Stimulated activated CD8-positive, alpha-beta memory T cell treated with anti-CD3 and anti-CD28 coated beads, Interleukin-4, amount 100 ng/mL, for 48 hours (primary cell): ENCODE data around the gene INO80C.
"Not testable (repeated sequence)": the region's sequence is repeated elsewhere in the genome, so short reads cannot be mapped to it uniquely, and the experiment has no call there.

ENCODE experiments used
- DNase-seq: peaks from one replicate; pipeline ENCODE4 v3.0.0-alpha.2; 2020

The INO80C gene

DNA sequence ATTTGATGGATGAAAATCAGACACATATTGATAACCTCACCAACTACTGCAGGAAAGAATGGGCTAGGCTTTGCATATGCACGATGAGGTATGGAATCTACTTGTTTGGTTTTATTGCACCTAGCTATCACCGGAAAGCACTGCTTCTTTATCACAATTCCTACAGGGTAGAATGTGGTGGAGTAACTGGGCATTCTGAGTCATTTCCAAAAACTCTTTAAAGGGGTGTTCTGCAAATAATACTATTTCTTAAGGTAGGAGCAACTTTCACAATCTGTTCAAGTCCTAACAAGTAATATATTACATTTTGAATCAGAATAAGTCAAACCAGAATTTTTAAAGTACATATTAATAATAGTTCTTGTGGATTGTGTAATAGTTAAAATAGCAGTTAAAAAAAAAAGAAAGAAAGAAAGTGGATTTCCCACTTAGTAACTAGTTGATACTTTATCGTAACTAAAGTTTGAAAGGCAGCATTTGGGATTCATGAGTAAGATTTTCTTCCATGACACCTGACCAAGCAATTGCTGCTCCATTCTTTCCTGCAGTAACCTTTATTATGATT is 40.5 kb downstream of the INO80C start:
- DNase-seq = no peak

DNA sequence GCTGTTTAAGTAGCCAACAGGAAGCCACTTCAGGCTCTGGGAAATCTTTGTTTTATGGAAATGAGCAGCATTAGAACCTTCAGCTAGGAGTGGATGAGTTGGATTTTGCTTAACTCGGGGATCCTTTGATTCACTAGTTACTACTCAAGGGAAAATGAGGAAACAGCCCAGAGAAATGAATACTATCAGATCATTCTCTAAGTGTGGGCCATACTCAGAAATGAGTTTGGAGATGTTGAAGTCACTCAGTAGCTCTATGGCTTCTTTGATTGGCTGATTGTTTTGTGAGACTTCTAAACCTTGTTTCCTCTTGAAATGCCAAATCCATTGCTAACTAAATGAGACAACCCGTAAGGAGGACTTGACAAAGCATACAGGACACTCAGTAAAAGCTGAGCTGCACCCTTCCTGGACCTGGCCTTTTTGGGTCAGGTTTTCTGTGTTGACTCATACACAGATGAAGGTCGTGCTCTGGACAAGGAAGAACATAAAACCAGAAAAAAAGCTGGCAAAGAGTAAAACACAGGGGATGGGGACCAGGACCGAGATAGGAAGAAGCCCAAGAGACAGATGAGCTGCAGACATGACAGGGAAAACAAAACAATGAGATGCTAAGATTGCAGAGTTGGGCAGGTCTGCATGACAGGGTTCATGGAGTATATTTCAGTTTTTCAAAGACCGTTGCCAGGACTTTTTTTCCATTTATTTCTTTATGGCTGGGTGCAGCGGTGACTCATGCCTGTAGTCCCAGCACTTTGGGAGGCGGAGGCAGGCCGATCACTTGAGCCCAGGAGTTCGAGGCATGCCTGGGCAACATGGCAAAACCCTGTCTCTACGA is 41.6 kb downstream of the INO80C start:
- DNase-seq = no peak

DNA sequence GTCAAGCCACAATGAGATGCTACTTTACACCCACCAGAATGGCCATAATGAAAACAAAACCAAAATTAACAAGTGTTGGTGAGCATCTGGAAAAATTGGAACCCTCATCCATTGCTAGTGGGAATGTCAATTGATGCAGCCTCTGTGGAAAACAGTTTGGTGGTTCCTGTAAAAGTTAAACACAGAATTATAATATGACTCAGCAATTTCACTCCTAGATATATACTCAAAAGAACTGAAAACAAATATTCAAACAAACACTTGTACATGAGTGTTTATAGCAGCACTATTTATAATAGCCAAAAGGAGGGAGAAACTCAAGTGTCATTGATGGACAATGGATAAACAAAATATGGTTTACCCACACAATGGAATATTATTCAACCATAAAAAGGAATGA is 43.0 kb downstream of the INO80C start:
- DNase-seq = no peak

DNA sequence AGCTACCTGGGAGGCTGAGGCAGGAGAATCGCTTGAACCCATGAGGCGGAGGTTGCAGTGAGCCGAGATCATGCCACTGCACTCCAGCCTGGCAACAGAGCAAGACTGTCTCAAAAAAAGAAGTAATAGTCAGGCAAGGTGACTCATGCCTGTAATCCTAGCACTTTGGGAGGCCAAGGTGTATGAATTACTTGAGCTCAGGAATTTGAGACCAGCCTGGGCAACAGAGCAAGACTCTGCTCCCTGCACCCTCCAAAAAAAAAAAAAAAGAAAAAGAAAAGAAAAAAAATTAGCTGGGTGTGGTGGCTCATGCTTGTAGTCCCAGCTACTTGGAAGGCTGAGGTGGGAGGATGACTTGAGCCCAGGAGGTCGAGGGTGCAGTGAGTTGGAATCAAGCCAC is 44.7 kb downstream of the INO80C start:
- not testable (repeated sequence) for DNase-seq

DNA sequence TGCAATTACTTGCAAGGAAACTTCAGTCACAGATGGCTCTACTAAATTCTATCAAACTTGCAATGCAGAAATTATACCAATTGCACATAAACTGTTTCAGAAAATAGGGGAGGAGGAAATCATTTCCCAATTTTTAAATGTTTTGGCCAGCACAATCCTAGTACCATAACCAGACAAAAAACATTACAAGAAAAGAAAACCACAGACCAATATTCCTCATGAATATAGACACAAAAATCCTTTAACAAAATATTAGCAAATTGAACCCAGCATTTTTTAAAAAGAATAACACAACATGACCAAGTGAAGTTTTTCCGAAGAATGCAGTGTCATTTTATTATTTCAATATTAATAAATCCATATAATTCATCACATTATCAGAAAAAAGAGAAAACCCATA is 45.8 kb downstream of the INO80C start:
- DNase-seq = no peak

DNA sequence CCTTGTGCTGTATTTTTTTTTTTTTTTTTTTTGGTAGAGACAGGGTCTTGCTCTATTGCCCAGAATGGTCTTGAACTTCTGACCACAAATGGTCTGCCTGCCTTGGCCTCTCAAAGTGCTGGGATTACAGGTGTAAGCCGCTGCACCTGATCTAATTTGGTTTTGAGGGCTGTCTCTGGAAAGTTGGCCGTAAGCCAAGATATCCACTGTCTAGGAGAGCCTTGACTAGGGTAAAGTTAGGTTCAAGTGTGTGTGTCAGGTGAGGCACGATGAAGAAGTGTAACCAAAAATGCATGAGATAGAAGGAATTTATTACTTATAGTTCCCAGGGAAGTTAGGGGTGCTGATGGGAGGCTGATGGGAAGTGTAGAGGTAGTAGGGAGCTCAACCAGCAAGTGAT is 46.7 kb downstream of the INO80C start:
- DNase-seq = no peak

DNA sequence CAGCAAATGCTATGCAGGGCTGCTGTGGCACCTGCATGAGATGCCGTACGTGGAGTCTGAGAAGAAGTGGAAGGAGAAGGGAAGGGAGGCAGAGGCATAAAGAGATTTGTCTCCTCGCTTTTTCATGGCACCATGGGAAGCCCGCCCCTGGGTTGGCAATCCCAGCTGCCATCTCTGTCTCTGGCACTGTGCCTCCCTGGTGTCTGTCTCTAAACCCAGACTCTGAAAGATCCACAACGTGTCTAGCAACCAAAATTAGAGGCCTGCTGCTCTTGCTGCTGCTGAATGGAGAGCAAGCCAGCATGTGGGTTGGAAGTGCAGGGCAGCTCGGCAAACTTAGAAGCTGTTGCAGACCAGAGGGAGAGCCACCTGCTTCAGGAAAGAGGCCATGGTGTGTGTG is 53.1 kb downstream of the INO80C start:
- DNase-seq = no peak

DNA sequence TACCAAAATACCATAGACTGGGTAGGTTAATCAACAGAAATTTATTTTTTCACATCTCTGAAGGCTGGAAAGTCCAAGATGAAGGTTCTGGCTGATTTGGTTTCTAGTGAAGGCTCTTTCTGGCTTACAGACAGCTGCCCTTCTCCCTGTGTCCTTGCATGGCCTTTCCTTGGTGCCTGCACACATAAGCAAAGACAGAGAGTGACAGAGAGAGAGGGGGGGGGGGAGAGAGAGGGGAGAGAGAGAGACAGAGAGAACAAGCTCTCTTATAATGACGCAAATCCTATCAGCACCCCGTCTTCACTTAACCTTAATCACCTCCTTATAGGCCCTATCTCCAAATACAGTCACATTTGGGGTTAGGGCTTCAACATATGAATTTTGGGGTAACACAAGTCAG is 53.9 kb downstream of the INO80C start:
- no peak for DNase-seq

DNA sequence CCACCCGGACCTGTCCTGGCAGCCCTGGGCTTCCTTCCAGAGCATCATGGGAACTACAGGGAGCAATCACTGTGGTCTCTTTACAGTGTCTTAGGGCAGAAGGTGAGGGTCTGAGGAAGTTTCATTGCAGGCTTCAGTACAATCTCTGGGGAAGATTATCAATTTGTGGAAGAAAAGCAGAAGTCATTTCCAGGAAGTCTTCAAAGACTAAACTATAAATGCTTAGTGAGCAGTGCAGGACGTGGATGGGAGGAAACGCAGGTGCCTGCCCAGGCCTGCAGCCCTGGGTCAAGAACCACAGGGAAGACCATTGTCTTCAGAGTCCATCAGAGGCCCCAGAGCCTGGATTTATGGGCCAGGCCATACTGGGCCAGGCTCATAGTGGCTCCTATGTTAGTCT is 54.3 kb downstream of the INO80C start:
- DNase-seq = no peak

DNA sequence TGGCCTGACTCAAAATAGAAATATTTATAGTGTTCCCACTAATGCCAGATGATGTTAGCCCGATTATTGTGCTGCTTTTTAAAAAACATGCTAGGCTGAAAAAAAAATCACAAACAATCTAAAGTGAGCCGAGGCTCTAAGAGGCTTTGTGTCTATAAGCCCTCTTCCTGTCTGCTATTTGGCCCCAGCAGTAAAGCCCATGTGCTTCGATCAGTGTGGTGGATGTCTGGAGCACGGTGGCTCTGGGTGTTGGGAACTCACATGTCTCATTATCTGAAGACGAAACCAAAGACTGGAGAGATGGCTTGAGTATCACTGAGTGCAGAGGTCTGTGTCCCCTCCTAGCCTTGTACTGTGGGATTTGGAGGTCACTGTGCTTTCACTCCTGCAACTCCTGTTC is 55.1 kb downstream of the INO80C start:
- DNase-seq = no peak

DNA sequence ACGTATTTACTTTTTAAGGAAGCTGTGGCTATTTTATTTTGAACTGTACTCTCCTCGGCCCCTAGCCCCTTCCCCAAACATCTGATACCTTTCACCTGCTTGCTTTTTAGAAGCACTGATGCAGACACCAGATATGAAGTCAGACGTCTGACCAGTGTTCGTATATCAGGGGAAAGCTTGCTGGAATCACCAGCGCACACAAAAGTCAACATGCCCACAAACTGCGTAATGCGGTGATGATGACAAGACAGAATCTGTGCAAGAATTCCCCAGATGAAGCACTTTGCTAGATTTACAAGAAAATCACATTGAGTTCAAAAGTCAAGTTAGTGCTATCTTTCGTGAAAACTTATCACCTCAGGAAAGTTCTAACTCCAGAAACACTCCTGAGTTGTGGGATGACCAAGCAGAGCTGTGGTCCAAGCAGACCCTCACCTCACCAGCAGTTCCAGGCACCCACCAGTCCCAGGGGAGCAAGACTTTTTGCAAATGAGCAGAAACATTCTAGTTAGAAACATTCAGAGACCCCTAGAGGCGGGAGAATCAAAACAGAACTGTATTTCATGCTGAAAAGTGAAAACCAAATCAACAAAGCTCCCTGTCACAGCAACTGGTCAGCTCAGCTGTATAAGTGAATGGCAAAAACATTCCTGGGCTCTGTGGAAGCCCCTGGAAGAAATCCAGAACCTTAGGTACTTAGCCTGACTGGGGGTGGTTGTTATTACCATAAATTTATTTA is 55.7 kb downstream of the INO80C start:
- DNase-seq = no peak

DNA sequence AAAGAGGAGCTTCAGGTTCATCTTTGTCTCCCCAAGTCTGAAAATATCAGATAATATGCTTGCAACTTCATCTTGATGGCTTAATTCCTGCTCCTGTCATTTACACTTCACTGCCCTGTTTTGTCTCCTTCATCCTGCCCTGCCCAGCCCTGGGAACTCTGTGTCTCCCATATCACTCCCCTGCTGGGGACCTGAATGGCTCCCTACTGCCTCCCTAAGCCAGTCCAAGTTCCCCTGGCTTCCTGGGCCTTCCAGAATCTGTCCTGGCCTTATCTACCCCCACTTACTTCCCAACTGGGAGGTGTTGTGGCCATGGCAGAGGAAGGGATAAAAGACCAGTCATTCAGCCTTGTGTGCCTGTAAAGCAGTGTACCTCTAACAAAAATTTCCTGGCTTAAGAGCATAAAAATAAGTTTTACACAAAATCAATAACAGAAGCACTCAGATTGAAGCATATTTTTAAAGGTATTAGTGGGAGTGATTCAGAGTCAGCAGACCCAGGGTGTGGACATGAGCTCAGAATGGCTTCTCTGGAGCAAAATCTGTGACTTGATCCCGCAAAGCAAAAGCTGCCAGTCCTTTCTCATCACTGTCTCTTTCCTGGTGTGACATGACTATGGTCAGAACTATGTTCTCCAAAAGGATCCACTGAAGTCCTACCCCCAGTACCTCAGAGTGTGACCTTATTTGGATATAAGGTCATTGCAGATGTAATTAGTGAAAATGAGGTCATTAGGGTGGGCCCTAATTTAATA is 59.1 kb downstream of the INO80C start:
- no peak for DNase-seq

DNA sequence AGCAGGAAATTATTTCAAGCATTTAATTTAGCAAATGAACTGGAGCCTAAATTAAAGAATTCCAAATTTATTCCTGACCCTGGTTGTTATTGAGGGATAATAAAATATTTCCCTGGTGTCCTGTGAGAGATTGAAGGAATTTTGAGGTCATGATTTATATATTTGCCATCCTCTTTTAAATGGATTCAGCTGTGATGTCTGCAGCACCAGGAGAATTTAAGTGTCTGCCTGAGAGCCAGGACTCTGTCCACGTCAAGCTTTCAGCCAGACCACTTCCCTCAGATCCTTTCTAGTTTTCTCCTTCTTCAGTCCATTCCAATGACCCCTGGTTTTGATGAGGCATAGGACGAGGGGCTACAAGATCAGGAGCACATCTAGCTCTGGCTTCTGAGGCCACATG is 59.9 kb downstream of the INO80C start:
- DNase-seq = no peak

DNA sequence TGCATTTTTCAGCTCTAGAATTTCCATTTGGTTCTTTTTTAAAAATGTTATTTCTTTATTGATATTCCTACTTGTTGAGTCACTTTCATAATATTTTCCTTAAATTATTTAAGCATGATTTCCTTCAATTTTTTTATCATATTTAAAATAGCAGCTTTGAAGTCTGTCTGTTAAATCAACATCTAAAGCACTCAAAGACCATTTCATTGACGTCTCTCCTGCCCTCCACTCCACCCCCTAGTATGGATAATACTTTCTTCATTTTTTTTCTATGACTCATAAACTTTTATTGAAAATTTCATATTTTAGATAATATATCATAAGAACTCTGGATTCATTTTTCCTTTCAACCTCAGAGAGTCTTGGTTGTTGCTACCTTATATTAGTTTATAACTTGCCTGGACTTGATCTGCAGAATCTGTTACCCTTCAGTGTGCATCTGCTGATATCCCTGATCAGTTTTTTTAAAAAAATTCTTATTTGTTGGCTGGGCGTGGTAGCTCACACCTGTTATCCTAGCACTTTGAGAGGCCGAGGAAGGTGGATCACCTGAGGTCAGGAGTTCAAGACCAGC is 61.6 kb downstream of the INO80C start:
- no peak for DNase-seq

DNA sequence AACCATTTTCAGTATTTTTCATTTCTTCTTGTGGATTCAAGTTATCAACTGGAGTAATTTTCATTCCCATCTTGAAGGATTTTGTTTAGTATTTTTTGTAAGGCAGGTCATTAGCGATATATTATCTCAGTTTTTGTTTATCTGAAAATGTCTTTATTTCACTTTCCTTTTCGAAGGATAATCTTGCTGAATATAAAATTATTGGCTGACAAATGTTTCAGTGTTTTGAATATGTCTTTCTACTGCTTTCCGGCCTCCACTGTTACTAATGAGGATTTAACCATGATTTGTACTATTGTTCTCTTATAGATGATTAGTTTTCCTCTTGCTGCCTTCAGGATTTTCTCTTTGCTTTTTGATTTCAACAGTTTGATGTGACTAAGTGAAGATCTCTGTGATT is 62.4 kb downstream of the INO80C start:
- no peak for DNase-seq

DNA sequence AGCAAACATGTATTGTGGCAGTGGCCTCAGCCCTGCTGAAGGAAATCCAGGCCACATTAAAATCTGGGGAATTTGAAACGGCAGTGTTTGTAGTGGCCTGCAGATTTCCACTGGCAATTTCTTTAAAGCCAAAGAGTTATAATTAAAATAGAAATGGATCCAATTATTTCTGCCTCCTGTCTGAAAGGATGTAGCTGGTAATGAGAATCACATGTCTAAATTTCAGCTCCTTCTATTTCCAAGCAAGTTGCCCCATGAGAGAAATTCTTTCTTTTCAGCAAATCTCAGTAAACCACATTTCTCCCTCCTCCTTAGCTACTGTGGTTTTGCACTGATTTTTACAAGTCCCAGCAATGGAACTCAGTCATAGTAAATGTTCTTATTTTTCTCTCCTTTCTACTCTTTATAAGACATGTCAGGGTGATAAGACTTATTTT is 65.2 kb downstream of the INO80C start:
- DNase-seq = no peak

DNA sequence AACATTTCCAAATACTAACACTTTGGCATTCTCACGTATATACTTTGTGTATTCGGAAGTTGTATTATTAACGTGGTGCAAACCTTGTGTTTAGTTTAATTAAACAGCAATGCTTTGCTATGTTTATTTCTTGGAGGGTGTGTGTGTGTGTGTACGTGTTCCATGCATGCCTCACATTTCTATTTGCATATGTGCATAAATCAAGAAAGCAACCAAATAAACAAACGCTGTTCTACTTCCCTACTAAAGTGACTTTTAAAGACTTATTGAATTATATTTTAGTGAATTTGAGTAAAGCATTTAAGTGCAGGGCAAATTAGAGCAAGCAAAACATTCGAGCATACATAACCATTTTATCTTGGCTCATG is 66.4 kb downstream of the INO80C start:
- no peak for DNase-seq

DNA sequence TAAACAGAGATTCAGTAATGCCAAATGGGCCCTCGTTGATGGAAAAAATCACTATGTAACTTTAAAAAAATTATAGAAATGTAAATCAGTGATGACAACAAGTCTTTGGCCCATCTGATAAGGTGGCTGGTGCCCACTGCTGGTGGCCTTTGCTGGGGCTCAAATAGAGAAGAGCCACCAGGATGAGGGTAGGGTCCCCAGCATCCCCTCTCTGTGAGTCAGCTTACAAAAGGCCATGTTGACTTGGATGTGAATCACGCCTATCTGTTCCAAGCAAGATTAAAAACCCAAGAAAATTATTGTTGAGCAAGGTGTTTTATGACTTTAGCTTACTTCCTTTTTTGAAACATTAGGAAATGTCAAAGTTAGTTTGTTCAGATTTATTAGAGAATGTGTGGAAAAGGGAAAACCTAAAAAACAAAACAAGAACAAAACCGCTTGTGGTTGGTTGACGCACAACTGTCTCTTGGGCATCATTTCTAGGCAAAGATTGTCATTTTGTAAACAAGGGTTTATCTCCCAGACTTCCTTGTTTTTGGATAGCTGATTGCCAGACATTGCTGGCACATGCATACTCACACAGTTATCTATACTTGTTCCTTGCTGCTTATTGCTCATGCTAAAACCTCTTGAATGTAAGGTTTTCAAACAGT is 66.9 kb downstream of the INO80C start:
- no peak for DNase-seq

DNA sequence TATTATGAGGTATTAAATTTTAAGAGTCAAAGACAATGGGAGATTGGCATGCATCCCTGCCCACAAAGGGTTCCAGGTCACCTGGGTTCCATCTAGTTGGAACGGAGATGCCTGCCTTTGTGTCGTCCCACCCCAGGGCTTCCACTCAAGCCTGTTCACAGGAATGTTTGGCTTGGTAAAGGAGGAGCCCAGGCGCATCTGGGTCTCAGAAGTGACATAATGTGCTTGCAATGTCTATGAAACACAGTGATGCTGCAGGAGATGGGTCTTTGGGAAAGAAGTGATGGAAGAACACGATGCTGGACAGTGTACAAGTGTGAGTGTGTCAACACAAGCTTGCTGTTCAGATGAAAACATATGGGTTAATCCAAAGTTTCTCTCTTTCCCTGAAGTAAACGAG is 71.0 kb downstream of the INO80C start:
- no peak for DNase-seq

DNA sequence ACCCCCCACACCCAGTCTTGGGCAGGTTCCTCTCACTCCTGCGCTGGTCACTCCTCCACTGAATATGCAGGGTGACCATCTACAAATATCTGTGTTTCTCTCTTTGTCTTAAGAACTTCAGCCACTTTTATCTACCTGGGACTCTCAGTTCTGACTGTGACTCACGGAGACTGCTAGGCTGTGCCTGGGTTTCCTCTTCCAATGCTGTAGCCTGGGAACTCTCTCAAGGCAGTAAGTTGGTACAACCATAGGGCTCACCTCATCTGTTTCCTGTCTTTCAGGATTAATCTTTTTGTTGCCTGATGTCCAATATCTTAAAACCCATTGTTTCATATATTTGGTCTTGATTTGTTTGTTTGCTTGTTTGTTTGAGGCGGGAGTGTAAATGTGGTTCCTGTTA is 73.4 kb downstream of the INO80C start:
- DNase-seq = no peak

DNA sequence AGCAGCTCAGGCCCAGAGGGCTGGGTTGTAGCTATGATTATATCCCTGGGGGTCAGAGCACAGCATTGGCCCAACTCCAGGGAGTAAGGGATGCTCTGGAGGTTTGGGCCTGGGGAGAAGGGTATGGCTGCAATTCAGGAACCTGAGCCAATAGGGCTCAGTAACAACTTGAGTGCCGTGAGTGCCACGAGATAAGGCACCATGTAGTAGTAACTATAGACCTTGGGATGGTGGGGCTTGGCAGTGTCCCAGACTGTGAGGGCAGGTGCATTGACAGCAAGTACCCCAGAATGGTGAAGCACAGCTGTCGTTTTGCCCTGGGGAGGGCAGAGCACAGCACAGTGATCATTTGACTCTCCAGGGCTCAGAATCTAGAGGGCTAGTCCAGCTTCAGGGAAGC is 75.5 kb downstream of the INO80C start:
- no peak for DNase-seq

DNA sequence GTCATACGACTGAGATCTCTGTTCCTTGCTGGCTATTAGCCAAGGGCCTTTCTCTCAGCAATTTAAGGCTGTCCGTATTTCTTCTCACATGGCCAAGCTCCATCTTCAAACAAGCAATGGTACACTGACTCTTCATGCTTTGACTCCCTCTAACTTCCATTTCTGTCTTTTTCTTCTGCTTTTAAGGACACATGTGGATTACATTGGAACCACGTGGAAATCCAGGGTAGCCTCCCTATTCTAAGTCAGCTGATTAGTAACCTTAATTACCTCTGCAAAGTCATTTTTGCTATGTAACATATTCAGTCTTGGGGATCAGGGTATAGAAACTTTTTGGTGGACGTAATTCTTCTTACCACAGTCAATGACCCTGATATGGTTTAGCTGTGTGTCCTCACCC is 79.2 kb downstream of the INO80C start:
- DNase-seq = no peak
